Pancreas (tissue), 10 donors: Measurements from ENCODE around the gene ZNF331. TPM values are rescaled to one million over a fixed set of nuclear protein-coding genes. Genes with fewer than 3 reads are reported as not detected.

Experiments used
- ATAC-seq, 4 donors: fragments of 200-7000 bp; cut with Tn5 transposase; one replicate each; pipeline versions ENCODE4 v1.8.0 to v1.9.1; 2020; ENCODE audit warnings: mild to moderate bottlenecking in 4 of 4, moderate library complexity in 4 of 4
- DNase-seq, 6 donors: peaks; one replicate each; pipeline ENCODE4 v3.0.0-alpha.2; 2020
- FAIRE-seq: peaks from 2 replicates; lab custom pipeline; 2012; peaks lifted over from hg19 to GRCh38; lab: Jason Lieb, UNC
- H3K27ac ChIP-seq, 4 donors: fragments of 200-600 bp; sonication (generic); 1 replicate in 3 of 4; 2 replicates in 1 of 4; pipeline versions ENCODE4 v1.5.0 to v1.8.0; 2020
- H3K27me3 ChIP-seq, 4 donors: fragments of 200-600 bp; one replicate each; pipeline ENCODE4 v1.8.0; 2021
- H3K36me3 ChIP-seq, 3 donors: fragments of 200-600 bp; sonication (generic) in 1 of 3; one replicate each; pipeline versions ENCODE4 v1.5.0 to v1.8.0; 2020 to 2021
- H3K4me1 ChIP-seq, 3 donors: fragments of 200-600 bp; one replicate each; pipeline ENCODE4 v1.8.0; 2021
- H3K4me3 ChIP-seq, 4 donors: fragments of 200-600 bp; sonication (generic) in 2 of 4; one replicate each; pipeline versions ENCODE4 v1.5.0 to v1.8.0; 2020 to 2021
- H3K9me3 ChIP-seq, 4 donors: fragments of 200-600 bp; one replicate each; pipeline ENCODE4 v1.8.0; 2021
- CTCF ChIP-seq, 4 donors: fragments of 200-600 bp; sonication (generic) in 3 of 4; IDR thresholded peaks; one replicate each; pipeline versions ENCODE4 v1.5.0 to v1.8.0; 2021; ENCODE audit warnings: antibody characterized with exemption in 4 of 4
- WGBS, 2 donors: extraction: QIAGEN DNeasy Blood & Tissue Kit; methylation state at CpG; one replicate each; pipeline ENCODE4 v1.1.7; 2013; 5-methylcytosine and 5-hydroxymethylcytosine counted together
- intact Hi-C, 3 donors: fragments of 100-400 bp; cut with DNase I; formaldehyde crosslinking; loops; one replicate each; pipeline versions ENCODE4 v1.11.1 to v1.14.2; 2022
- polyA plus RNA-seq, 2 donors: library from polyadenylated mRNA; stranded (reverse); fragments of 200-250 nt; gene quantifications; one replicate each; pipeline ENCODE4 v1.2.3, GENCODE V29; 2013
- total RNA-seq, 6 donors: library from RNA; stranded (reverse); fragmentation: NEBNext Ultra II Directional in 4 of 6; extraction: Animal tissue kit (Norgen Biotek cat#: 25700) in 4 of 6; gene quantifications; one replicate each; pipeline versions ENCODE4 v1.2.1 to v1.2.4, GENCODE V29; 2021 to 2023
- donor health status: healthy with polysubstance abuse.
- donor health status: DM: no; HTN: no; CAD: no; lungs with moderate emphysema.
- donor health status: DM: no; HTN: no; CAD: no.
- donor health status: control.
- donor health status: control.
- donor health status: Bipolar disorder and iron deficiency.
- donor health status: DM: yes; HTN: yes; CAD: no.
- donor health status: DM: no; HTN: no; CAD: no.
- donor health status: DM: no; HTN: no; CAD: no.
- donor health status: DM: yes; HTN: yes; CAD: no.

ZNF331 gene
- total and polyA plus RNA-seq, 8 donors = 9.4 to 14.5 (median 11.7) TPM

GRCh38 chr19:53600217-53600616 is 62.3 kb downstream of the ZNF331 start:
- no peak overlapping the region for H3K4me3 ChIP-seq
- TF ChIP-seq CTCF (IDR thresholded peaks at IDR 0.05) = no peak
- DNase-seq = no peak
- 72 to 83% methylated on average over 4 of the region's 4 CpGs for WGBS, 2 donors
- intact Hi-C loops = no loop called here
- no peak for FAIRE-seq
- no peaks in the 10 kb centered on the region for H3K27me3 ChIP-seq
- H3K27ac ChIP-seq = no peak overlapping the region
- ATAC-seq = no peak
- H3K36me3 ChIP-seq = no peaks in the 10 kb centered on the region
- H3K4me1 ChIP-seq = no peaks in the 10 kb centered on the region
- no peaks in the 10 kb centered on the region for H3K9me3 ChIP-seq

GRCh38 chr19:53606031-53606430 is 68.1 kb downstream of the ZNF331 start:
- FAIRE-seq (no peak), DNase-seq (no peak), ATAC-seq (no peak)
- no peak overlapping the region for H3K4me3 ChIP-seq
- no peak overlapping the region for H3K27ac ChIP-seq
- no peak for TF ChIP-seq CTCF (IDR thresholded peaks at IDR 0.05)
- H3K27me3 ChIP-seq = peaks cover 0 to 3% (median 0%) of the 10 kb centered on the region in 4 donors
- H3K4me1 ChIP-seq = no peaks in the 10 kb centered on the region
- 66 to 75% methylated on average over 15 of the region's 15 CpGs for WGBS, 2 donors
- intact Hi-C loops = no loop called here
- no peaks in the 10 kb centered on the region for H3K9me3 ChIP-seq
- no peaks in the 10 kb centered on the region for H3K36me3 ChIP-seq

GRCh38 chr19:53608381-53608780 is 70.4 kb downstream of the ZNF331 start:
- ATAC-seq = no peak

GRCh38 chr19:53612762-53613526 is 75.0 kb downstream of the ZNF331 start:
- Histone ChIP-seq H3K27ac (no peak overlapping the region), H3K9me3 (no peaks in the 10 kb centered on the region), H3K27me3 (no peaks in the 10 kb centered on the region), H3K4me1 (no peaks in the 10 kb centered on the region), H3K4me3 (no peak overlapping the region), H3K36me3 (no peaks in the 10 kb centered on the region)
- intact Hi-C loops = no loop called here
- 35 to 39% methylated on average over 14 of the region's 14 CpGs for WGBS, 2 donors
- FAIRE-seq (no peak), DNase-seq (no peak), ATAC-seq (no peak)
- no peak for TF ChIP-seq CTCF (IDR thresholded peaks at IDR 0.05)

More at GRCh38 chr19:53608381-53608780, 70.4 kb downstream of the ZNF331 start:
- Histone ChIP-seq H3K9me3 (no peaks in the 10 kb centered on the region), H3K27me3 (peaks cover 0 to 3% (median 0%) of the 10 kb centered on the region in 4 donors), H3K4me1 (no peaks in the 10 kb centered on the region), H3K4me3 (no peak overlapping the region), H3K27ac (no peak overlapping the region), H3K36me3 (no peaks in the 10 kb centered on the region)
- TF ChIP-seq CTCF (IDR thresholded peaks at IDR 0.05) = no peak
- DNase-seq (no peak), FAIRE-seq (no peak)
- intact Hi-C loops = no loop called here
- WGBS, 2 donors = 73 to 76% methylated on average over 12 of the region's 12 CpGs
